ENCODE measurements around the gene USB1.
A peak's percentile ranks its signal among the peaks of the same experiment; 100 is the strongest.
"Not testable (repeated sequence)": the region's sequence is repeated elsewhere in the genome, so short reads cannot be mapped to it uniquely, and the experiment has no call there.

USB1 gene

DNA sequence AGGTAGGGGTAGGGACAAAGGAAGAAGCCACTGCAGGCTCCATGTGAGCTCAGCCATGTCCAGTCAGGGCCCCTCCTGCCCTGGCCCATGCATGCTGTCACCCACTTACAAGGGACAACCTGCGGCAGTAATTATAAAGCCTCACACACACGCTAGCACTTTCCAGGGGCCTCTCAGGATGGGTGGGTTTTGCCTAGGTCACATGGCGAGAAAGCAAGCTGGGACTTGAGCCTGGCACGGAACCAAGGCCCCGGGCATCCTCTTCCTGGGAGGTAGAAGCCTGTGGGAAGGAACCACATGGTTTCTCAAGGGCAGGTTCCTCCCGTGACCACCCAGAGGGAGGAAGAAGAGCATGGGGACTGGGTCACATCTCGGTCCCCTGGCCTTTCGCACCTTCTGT, 7.8 kb upstream of the USB1 start:
- peak overlapping the region; percentile 72 for H3K27ac ChIP-seq
- DNase-seq (ENCODE audit: low read depth, low spot score) = no peak

DNA sequence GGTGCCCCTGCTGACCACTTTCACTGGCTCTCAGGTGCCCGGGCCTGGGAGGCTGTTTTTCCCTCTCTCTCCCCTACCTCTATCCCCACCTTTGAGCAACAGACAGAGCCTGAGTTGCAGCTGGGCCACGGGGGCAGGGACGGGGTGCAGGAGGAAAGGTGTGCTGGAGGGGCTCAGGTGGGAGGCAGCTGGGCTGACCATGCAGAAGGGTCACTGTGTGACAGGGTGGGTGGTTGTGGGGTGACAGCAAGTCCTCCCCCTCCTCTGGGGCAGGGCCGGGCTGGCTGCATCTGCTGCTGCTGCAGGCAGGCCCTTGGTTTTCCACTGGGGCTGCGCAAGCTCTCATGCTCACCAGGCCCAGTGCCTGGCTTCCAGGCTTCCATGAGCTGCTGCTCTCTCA, 7.3 kb upstream of the USB1 start:
- H3K27ac ChIP-seq = peak overlapping the region; percentile 72
- no peak for DNase-seq (ENCODE audit: low read depth, low spot score)

DNA sequence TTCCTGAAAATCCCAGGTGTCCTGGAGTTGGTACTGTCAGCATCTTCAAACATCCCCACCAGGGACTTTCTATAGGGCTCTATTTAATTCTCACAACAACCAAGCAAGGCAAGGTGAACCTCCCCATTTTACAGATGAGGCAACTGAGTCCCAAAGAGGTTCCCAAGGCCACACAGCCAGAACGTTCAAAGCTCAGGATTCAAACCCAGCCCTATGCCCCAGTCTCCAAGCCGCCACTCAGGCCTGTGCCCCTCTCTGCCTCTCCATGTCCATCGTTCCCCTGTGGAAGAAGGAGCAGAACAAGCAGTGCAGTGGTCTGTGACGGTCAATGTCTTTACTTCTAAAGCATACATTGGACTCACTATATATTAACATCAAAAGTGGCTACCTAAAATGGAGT, 6.8 kb upstream of the USB1 start:
- DNase-seq (ENCODE audit: low read depth, low spot score) = no peak
- no peak overlapping the region for H3K27ac ChIP-seq

DNA sequence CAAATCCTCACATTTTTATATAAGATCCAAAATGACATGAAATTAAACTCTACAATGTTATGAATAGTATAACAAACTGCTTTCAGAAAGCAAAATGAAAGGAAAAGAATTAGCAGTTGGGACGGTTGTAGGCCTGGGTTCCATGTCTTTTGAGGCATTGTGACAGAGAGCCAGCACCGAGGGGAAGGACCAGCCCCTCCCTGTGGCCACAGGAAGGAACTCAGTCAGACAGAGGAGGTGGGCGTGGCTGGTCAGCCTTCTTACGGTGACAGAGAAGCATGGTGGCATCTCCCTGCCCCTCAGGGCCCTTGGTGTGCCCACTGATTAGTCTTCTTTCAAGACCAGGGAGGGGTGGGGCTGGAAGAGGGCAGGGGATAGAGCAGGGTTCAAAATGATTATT, 6.4 kb upstream of the USB1 start:
- no peak overlapping the region for H3K27ac ChIP-seq
- no peak for DNase-seq (ENCODE audit: low read depth, low spot score)

DNA sequence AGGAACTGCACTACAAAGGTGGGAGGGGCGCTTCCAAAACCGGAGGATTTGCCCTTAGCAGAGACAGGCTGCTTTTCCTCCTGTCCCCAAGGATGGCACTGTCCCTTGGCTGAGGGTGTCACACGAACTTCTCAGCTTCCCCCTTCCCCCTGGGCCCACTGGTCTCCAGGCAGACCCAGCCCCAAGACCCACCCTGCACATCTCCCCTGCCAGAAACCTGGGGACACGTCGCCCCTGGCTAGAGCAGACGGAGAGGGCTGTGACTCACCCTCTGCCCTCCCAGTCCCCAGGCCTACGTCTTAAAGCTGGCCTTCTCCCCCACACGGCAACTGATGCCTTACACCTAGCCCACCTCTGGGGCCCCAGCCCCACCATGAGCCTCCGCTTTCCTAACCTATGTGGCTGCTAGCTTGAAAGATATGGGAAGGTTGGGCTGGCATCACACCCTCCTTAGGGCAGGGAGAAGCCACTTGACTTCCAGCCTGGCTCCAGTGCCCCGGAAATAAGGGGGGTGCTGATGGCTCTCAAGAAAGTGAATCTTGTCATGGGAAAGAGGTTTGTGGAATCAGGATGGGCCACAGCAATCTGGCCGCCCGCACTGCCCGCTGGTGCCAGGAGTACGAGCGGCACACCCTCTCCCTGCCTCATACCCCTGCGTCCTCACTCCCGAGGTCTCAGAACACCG, 5.3 kb upstream of the USB1 start:
- H3K27ac ChIP-seq = no peak overlapping the region
- DNase-seq (ENCODE audit: low read depth, low spot score) = no peak

DNA sequence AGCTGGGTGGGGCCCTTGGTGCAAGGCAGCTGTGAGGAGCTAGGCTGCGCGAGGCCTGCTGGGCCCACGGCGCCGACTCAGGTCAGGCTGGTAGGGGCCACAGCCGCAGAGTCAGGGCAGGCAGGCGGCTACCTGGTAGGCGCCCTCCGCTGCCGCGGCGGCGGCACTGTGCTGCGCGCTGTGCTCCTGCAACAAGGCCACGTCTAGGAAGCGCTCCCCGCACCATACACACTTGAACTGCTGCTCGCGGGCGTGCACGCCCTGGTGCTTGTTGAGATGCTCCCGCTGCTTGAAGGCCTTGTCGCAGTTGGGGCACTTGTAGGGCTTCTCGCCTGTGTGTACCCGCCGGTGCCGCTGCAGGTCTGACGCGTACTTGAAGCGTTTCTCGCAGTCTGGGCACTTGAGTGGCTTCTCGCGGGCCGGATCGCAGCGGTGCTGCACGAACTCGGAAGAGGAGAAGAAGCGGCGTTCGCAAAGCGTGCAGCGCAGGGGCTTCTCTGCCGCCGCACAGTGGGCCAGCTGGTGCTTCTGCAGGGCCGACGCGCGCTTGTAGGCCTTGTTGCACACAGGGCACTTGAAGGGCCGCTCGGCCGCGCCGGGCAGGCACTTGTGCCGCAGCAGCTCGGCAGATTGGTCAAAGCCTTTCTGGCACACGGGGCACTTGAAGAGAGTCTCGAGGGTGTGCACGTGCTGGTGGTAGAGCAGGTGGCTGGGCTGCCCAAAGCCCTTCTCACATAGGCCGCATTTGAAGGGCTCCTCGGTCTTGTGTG, 4.6 kb upstream of the USB1 start:
- DNase-seq (ENCODE audit: low read depth, low spot score) = no peak
- no peak overlapping the region for H3K27ac ChIP-seq

DNA sequence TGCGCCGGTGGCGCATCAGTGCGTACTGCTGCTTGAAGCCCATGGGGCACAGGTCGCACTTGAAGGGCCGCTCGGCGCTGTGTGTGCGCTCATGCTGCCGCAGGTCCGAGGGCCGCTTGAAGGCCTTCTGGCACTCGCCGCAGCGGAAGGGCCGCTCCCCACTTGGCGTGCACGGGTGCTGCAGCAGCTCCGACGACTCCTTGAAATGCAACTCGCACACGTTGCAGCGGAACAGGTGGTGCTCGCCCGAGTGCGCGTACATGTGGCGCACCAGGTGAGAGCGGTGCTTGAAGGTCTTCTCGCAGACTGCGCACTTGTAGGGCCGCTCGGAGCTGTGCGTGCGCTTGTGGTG, 4.1 kb upstream of the USB1 start:
- H3K27ac ChIP-seq = no peak overlapping the region
- no peak for DNase-seq (ENCODE audit: low read depth, low spot score)

DNA sequence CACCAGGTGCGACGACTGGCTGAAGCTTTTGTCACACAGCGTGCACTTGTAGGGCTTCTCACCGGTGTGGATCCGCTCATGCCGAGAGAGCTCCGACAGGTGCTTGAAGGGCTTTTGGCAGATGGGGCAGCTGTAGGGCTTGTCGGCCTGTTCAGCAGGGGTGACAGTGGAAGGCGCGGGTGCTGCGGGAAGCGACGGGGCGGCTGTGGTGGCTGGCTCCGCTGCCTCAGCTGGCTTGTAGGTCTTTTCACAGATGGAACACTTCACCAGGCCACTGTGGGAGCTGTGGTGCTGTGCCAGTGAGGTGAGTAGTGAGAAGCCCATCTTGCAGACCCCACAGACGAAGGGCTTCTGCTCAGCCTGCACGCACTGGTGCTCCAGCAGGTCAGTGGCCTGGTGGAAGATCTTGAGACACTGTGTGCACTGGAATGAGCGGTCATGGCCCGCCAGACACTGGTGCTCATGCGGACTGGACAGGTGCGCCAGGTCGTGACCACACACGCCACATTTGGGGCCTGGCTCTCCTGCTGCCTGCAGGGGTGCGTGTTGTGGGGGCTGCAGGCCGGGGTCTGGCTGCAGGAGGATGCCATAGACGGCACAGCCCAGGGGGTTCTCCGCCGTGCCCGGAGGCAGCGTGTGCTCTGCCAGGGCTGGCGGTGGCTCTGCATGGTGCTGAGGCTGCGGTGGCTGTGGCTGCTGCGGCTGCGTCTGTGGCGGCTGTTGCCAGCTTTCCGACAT, 3.5 kb upstream of the USB1 start:
- no peak for DNase-seq (ENCODE audit: low read depth, low spot score)
- H3K27ac ChIP-seq = peak overlapping the region; percentile 86

DNA sequence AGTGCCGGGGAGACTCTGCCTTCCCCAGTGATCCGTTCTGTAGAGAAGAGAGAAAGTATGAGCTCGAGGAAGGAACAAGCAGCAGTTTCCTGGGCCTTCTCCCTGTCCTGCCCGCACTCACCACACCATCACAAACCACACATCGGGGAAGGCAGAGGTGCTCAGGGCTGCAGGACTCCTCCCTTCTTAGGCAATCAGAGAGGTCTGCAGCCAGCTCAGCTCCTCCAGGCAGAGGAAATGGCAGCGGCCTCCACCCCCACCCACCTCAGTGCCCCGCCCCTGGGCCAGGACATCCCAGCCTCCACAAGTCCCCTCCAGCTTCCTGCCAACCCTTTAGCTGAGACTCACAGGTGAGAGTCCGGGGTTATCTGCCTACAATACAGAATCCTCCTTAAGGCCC, 2.7 kb upstream of the USB1 start:
- DNase-seq (ENCODE audit: low read depth, low spot score) = peak; percentile 54
- peak overlapping the region; percentile 86 for H3K27ac ChIP-seq

DNA sequence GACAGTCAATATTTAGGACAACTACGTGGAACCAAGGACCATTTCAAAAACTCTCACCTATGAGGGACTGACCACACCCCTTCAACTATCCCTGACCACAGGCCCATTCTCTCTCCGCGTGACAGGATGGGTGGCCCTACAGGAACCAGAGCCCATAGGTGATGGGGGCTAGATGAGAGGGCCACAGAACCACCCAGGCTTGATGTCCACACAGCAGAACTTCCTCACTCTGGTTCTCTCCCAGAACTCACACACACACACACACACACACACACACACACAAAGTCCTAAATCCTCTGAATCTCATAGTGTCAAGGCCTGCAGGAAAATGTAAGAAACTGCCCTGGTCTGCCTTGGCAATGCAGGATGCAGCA, 2.2 kb upstream of the USB1 start:
- DNase-seq (ENCODE audit: low read depth, low spot score) = no peak
- peak overlapping the region; percentile 86 for H3K27ac ChIP-seq

DNA sequence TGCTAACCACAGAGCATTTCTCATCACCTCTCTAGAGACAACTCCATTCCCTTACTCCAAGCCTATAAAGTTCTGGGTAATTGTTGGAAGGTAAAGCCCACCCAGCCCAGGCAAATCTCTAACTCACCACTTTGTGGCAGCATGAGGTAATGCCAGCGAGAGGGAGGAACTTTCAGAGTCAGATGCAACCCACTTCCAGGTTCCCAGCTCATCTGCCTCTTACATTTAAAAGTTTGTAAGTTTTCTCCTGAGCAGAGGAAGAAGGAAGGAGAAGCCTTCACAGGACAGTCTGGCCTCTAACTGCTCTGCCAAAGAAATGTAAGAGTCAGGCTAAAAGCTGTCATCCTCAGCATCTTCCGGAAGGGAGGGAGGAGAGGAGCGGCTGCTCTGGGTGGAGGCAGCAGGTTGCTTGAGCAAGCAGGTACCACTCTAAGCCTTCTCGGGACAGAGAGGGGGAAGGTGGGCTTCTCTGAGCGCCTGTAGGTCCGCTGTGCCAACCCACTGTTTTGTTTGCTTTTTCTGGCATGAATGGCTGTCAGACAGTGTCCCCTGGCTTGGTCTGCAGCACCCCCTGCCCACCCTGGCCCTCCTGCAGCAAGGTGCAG, 1.7 kb upstream of the USB1 start:
- peak overlapping the region; percentile 86 for H3K27ac ChIP-seq
- DNase-seq (ENCODE audit: low read depth, low spot score) = no peak

DNA sequence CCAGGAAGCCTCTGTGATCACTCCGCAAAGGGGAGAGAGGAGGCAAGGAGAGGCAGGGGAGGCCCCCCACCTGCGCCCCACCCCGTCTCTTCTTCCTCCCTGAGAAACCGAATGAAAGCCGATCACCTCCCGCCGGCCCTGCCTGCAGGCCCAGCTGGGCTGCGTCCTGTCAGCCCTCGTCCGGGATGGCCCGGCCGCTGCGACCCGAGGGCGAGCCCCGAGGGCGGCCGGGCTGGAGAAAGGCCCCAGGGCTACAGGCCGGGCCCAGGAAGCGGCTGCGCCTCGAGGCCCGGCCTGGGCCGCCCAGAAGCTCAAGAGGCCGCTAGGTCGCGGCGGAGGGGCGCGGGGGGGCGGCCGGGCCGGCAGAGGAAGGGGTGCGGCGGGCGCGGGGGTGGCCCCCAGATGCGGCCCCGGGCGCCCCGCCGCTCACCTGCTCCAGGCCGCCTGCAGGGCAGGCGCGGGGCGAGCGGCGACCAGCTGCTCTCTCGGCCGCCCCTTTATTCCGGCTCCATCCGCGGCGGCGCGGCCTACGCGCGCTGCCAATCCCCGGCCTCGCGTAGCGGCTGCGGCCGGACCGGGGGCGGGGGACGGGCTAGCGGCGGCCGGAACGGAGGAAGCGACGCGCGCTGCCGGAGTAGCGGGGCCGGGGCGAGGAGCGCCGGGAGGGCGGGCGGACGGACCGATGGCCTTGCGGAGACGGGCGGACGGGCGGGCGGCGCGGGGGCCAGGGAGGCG, 1.1 kb upstream of the USB1 start, which contains the start of gene ZNF319:
ZNF319 (minus strand) TSS at position 702 of the 735 bp plus-strand sequence. CDS start 2,407 bp downstream, outside the sequence.
- H3K27ac ChIP-seq = peak within 1 kb of the TSS; percentile 86
- DNase-seq (ENCODE audit: low read depth, low spot score) = no peak

DNA sequence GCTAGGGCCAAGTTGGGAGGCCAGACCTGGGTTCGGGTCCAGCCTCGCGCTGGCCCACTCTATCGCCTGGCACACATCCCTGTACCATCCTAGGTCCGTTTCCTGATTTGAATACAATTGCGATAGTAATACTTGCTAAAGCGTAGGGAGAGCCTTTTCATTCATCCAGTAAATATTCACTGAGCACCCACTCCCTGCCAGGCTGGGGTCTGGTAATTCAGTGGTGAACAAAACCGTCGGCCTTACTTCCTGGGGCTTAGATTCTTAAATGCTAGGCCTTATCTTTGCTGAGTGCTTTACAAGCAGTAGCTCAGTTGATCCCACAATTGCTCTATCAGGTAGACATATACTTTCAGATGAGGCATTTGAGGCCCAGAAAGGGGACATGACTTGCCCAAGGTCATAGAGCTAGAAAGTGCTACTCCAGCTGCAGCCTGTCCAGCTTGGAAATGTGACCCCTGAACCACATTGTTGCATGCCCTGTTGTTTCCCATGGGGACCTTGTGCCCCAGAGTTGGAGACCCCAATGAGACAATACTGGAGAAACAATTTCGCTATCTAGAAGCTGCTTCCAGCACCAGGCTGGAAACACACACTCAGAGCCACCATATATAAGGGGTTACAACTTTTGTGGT, 691 bp downstream of the USB1 start:
- DNase-seq (ENCODE audit: low read depth, low spot score) = no peak
- H3K27ac ChIP-seq = peak overlapping the region; percentile 86

DNA sequence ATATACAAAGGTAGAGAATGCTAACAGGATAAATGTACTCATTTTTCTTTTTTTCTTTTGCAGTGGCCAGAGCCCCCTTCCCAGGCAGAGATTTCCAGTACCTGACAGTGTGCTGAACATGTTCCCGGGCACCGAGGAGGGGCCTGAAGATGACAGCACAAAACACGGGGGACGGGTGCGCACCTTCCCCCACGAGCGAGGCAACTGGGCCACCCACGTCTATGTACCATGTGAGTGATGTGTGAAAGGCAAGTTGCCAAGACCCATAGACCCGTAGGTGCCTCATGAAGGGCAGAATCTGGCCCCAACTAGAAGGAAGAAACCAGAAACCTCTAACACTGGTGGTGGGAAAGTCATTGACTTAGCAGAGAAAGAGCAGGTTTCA, 1.2 kb downstream of the USB1 start:
- DNase-seq (ENCODE audit: low read depth, low spot score) = no peak
- no peak overlapping the region for H3K27ac ChIP-seq

DNA sequence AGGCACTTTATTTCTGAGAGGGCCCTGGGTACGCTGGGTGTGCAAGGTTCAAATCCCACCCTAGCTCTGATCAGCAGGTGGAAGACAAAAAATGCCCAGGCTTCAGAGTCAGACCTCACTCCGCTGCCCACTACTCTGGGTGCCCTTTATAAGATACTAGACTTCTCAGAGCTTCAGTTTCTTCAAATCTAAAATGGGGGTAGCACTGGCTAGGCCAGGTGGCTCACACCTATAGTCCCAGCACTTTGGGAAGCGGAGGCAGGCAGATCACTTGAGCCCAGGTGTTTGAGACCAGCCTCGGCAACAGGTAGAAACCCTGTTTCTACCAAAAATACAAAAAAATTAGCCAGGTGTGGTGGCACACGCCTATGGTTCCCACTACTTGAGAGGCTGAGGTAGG, 1.7 kb downstream of the USB1 start:
- no peak for DNase-seq (ENCODE audit: low read depth, low spot score)
- no peak overlapping the region for H3K27ac ChIP-seq

DNA sequence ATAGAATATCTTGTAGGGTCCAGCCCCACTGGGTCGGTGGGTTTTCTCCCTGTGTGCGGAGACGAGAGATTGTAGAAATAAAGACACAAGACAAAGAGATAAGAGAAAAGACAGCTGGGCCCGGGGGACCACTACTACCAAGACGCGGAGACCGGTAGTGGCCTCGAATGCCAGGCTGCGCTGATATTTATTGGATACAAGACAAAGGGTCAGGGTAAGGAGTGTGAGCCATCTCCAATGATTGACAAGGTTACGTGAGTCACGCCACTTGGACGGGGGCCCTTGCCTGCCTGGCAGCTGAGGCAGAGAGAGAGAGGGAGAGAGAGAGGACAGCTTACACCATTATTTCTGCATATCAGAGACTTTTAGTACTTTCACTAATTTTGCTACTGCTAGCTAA, 3.5 kb downstream of the USB1 start:
- not testable (repeated sequence) for H3K27ac ChIP-seq; DNase-seq (ENCODE audit: low read depth, low spot score)

DNA sequence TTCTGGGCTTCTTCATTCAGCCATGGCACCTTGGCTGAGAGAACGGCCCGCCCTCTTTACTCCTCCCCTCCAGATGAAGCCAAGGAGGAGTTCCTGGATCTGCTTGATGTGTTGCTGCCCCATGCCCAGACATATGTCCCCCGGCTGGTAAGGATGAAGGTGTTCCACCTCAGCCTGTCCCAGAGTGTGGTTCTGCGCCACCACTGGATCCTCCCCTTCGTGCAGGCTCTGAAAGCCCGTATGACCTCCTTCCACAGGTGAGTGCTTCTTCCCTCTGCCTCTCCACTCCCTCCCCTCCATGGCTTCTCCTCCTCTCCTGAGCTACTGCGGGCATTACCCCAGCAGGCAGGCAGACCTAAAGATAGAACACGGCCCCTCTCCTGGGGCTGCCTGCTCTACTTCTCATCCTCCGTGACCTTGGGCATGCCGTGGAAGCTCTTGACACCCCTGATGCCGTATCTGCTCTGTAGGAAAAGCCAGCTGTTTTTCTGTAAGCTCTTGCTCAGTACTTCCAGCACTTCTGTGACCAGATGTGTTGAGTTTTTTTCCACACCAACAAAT, 8.7 kb downstream of the USB1 start:
- H3K27ac ChIP-seq = no peak overlapping the region
- DNase-seq (ENCODE audit: low read depth, low spot score) = no peak

DNA sequence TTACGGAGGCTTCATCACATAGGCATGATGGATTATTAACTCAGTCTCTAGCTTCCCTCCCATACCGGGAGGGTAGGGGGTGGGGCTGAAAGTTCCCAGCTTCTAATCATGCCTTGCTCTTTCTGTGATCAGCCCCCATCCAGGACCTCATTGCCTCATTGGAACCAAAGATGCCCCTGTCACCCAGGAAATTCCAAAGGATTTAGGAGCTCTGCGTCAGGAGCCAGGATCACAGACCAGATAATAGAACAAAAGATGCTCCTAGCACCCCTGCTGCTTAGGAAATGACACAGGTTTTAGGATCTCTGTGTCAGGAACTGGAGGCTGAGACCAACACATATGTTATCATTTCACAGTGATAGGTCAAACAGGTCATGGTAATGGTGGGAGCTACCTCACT, 9.7 kb downstream of the USB1 start:
- no peak overlapping the region for H3K27ac ChIP-seq
- DNase-seq (ENCODE audit: low read depth, low spot score) = no peak

DNA sequence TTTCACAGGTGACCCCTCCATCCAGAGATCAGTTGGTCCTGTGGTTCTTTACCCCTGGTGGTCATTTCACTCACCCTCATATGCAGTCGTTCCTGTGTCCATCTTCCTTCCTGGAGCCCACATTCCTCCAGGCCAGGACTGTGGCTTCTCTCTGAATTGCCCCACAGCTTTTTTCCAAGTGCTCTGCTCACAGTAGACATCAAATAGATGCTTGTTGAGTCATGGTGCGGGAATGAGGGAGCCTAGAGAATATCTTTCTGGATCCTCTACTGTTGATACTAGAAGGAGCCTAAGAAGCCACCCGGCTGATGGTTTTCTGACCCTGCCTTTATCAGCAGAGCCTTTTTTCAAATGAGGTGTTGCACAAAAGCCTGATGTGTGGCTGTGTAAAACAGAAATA, 10.4 kb downstream of the USB1 start:
- no peak for DNase-seq (ENCODE audit: low read depth, low spot score)

DNA sequence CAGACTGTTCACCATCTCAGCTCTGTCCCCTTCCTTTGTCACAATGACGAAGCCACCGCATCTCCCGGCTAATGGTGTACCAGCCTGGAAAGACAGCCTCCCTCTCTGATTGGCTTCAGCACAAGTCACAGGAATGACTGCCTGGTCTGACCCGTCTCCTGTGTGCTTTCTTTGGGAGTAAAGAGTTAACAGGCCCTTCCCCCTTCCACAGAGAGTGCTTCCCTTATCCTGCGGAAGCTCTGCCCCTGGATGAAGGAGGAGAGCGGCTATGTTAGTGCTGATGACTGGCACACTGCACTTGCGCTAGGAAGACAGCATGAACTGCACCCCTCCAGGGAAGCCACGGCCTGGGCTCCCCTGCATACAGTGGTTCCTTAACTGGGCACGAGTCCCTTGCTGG, 11.3 kb downstream of the USB1 start:
- no peak for DNase-seq (ENCODE audit: low read depth, low spot score)
- H3K27ac ChIP-seq = no peak overlapping the region

More for the DNA sequence above, 10.4 kb downstream of the USB1 start:
- H3K27ac ChIP-seq = no peak overlapping the region

Data from epithelial cell of prostate (primary cell).